Calu3 (cell line): ENCODE measurements around the gene COX18. TPM values are rescaled to one million over a fixed set of nuclear protein-coding genes. Genes with fewer than 3 reads are reported as not detected.

Experiments used
- BruUV-seq: library from RNA; stranded (reverse); fragments of 400-500 nt; replicated peaks from 2 replicates; lab custom pipeline; 2021; lab: Mats Ljungman, UMichigan
- CTCF ChIA-PET: fragments of 300-600 bp; sonication (Branson Sonifier 250); formaldehyde crosslinking; loops from one replicate; lab custom pipeline; 2022; ENCODE audit warnings: antibody characterized with exemption; lab: Charles Lee
- DNase-seq: peaks from one replicate; pipeline ENCODE4 v3.0.0; 2022
- H3K27ac Mint-ChIP-seq: one replicate; pipeline ENCODE4 v1.8.0; 2022; ENCODE audit warnings: mixed read lengths; ENCODE audit not compliant: unreplicated experiment
- H3K27me3 Mint-ChIP-seq: one replicate; pipeline ENCODE4 v1.8.0; 2022; ENCODE audit warnings: mixed read lengths; ENCODE audit not compliant: unreplicated experiment
- H3K36me3 Mint-ChIP-seq: one replicate; pipeline ENCODE4 v1.8.0; 2022; ENCODE audit warnings: mild to moderate bottlenecking, moderate library complexity, mixed read lengths; ENCODE audit not compliant: insufficient read depth, unreplicated experiment
- H3K4me1 Mint-ChIP-seq: one replicate; pipeline ENCODE4 v1.8.0; 2022; ENCODE audit warnings: mild to moderate bottlenecking, low read depth, mixed read lengths; ENCODE audit not compliant: unreplicated experiment
- H3K4me3 Mint-ChIP-seq: one replicate; pipeline ENCODE4 v1.8.0; 2022; ENCODE audit warnings: mild to moderate bottlenecking, low read depth, moderate library complexity, mixed read lengths; ENCODE audit not compliant: unreplicated experiment
- H3K9me3 Mint-ChIP-seq: one replicate; pipeline ENCODE4 v1.8.0; 2022; ENCODE audit warnings: low read depth, mixed read lengths; ENCODE audit not compliant: unreplicated experiment
- intact Hi-C: fragments of 100-400 bp; cut with micrococcal nuclease; formaldehyde crosslinking; loops from one replicate; pipeline ENCODE4 v1.10.0; 2022; ENCODE audit not compliant: unreplicated experiment
- total RNA-seq: library from RNA; stranded (reverse); gene quantifications from 2 replicates; pipeline ENCODE4 v1.2.3, GENCODE V29; 2022
- TF ChIP-seq, protein P1 (sequence below): fragments of 200-600 bp; IDR thresholded peaks from one replicate; pipeline ENCODE4 v1.8.0; 2022; ENCODE audit warnings: antibody characterized with exemption; ENCODE audit not compliant: unreplicated experiment

The COX18 gene
- total RNA-seq, 1 experiment from 2014 or later, result 8.8 TPM

DNA sequence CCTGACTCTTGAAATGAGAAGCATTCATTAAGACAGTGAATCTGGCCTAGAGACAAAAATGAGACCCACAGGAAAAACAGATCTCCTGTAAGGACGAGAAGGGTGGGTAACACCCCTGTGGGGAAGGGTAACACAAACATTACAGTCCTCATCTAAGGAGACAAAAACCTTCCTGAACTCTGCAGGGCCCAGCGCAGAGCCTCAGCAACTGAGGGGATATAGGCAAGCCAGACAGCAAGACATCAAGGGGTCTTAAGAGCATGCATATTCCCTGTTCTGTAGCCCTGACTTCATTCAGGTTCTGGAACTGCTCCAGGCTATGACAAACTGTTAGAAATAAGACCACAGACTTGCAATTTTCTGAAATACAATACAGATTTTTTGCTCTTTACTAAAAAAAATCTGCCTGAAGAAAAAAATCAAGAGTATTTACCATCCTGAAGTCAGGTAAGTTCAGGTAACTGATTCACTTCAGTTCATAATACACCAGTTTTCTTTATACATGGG is 15.5 kb downstream of the COX18 start:
- Mint-ChIP-seq H3K27ac (no peak overlapping the region), H3K27me3 (no peaks in the 10 kb centered on the region), H3K4me3 (no peak overlapping the region), H3K36me3 (no peaks in the 10 kb centered on the region), H3K4me1 (no peaks in the 10 kb centered on the region), H3K9me3 (no peaks in the 10 kb centered on the region)
- BruUV-seq, result no TSS peak
- intact Hi-C loops, result no loop called here
- TF ChIP-seq, protein P1, sequence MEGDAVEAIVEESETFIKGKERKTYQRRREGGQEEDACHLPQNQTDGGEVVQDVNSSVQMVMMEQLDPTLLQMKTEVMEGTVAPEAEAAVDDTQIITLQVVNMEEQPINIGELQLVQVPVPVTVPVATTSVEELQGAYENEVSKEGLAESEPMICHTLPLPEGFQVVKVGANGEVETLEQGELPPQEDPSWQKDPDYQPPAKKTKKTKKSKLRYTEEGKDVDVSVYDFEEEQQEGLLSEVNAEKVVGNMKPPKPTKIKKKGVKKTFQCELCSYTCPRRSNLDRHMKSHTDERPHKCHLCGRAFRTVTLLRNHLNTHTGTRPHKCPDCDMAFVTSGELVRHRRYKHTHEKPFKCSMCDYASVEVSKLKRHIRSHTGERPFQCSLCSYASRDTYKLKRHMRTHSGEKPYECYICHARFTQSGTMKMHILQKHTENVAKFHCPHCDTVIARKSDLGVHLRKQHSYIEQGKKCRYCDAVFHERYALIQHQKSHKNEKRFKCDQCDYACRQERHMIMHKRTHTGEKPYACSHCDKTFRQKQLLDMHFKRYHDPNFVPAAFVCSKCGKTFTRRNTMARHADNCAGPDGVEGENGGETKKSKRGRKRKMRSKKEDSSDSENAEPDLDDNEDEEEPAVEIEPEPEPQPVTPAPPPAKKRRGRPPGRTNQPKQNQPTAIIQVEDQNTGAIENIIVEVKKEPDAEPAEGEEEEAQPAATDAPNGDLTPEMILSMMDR, result no peak
- CTCF ChIA-PET, result no interaction called here
- no peak for DNase-seq

DNA sequence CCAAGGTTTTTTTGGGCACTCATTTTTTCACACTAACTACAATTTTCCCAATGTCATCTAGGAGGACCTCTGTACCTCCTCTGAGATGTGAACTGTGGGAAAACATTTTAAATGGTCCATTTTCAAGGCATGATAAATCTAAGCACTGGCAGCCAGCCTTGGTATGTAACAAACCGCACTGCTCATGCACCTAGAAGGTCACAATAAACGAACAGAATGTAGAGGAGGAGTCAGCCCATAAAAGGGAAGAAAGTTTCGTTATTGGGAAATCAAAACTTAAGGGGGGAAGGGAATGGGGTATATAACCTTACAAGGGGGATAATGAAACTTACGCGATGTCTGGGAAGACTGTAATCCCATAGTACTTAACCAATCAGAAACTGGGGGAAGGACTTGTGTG is 16.4 kb downstream of the COX18 start:
- no peaks in the 10 kb centered on the region for H3K4me1 Mint-ChIP-seq
- H3K36me3 Mint-ChIP-seq, result no peaks in the 10 kb centered on the region
- intact Hi-C loops, result no loop called here
- no peaks in the 10 kb centered on the region for H3K27me3 Mint-ChIP-seq
- no peaks in the 10 kb centered on the region for H3K9me3 Mint-ChIP-seq
- no peak for DNase-seq
- no TSS peak for BruUV-seq
- H3K27ac Mint-ChIP-seq, result no peak overlapping the region
- TF ChIP-seq, protein P1, result no peak
- CTCF ChIA-PET, result no interaction called here
- no peak overlapping the region for H3K4me3 Mint-ChIP-seq

DNA sequence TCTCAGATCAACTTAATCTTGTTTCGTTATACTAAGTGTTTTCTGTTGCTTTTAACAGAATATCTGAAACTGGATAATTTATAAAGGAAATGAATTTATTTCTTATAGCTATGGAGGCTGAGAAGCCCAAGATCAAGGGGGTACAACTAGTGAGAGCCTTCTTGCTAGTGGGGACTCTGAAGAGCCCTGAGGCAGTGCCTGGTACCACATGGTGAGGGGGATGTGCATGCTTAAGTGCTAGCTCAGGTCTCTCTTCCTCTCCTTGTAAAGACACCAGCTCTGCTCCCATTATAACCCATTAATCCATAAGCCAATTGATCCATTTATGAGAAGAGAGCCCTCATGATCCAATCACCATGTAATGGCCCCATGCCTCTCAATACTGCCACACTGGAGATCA is 17.9 kb downstream of the COX18 start:
- H3K27me3 Mint-ChIP-seq, result no peaks in the 10 kb centered on the region
- no peak overlapping the region for H3K27ac Mint-ChIP-seq

DNA sequence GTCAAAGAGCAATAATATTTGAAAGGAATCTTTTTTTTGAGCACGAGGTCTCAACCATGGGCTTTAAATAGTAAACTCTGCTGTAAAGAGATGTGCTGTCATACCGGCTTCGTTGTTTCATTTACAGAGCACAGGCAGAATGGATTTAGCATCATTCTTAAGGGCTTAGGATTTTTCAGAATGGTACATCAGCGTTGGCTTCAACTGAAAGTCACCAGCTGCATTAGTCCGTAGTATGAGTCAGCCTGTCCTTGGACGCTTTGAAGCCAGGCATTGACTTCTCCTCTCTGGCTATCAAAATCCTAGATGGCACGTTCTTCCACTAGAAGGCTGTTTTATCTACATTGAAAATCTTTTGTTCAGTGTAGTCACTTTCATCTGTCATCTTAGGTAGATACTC is 23.6 kb downstream of the COX18 start:
- Mint-ChIP-seq H3K9me3 (no peaks in the 10 kb centered on the region), H3K27ac (no peak overlapping the region)
- CTCF ChIA-PET, result no interaction called here

More for the DNA sequence above, 17.9 kb downstream of the COX18 start:
- H3K9me3 Mint-ChIP-seq, result no peaks in the 10 kb centered on the region
- H3K36me3 Mint-ChIP-seq, result no peaks in the 10 kb centered on the region
- CTCF ChIA-PET, result no interaction called here
- BruUV-seq, result no TSS peak
- TF ChIP-seq, protein P1, result no peak
- DNase-seq, result no peak
- H3K4me1 Mint-ChIP-seq, result no peaks in the 10 kb centered on the region
- intact Hi-C loops, result no loop called here
- H3K4me3 Mint-ChIP-seq, result no peak overlapping the region

More for the DNA sequence above, 23.6 kb downstream of the COX18 start:
- H3K4me1 Mint-ChIP-seq, result no peaks in the 10 kb centered on the region
- no peaks in the 10 kb centered on the region for H3K36me3 Mint-ChIP-seq
- DNase-seq, result no peak
- H3K27me3 Mint-ChIP-seq, result no peaks in the 10 kb centered on the region
- H3K4me3 Mint-ChIP-seq, result no peak overlapping the region
- BruUV-seq, result no TSS peak
- TF ChIP-seq, protein P1, result no peak
- intact Hi-C loops, result no loop called here
